ENCODE data around the gene ANG.
"Not testable (repeated sequence)": the region's sequence is repeated elsewhere in the genome, so short reads cannot be mapped to it uniquely, and the experiment has no call there.

ANG gene

GRCh38 chr14:20698934-20699333 is 10.4 kb downstream of the ANG start:
- no peak for TF ChIP-seq CTCF (IDR thresholded peaks at IDR 0.05)
- no peak overlapping the region for H3K4me3 ChIP-seq

GRCh38 chr14:20699931-20700330 is 11.4 kb downstream of the ANG start:
- no peak overlapping the region for H3K4me3 ChIP-seq
- DNase-seq (ENCODE audit: low spot score): no peak

More at GRCh38 chr14:20698934-20699333, 10.4 kb downstream of the ANG start:
- H3K27ac ChIP-seq: no peak overlapping the region
- no peak for DNase-seq (ENCODE audit: low spot score)

DNA sequence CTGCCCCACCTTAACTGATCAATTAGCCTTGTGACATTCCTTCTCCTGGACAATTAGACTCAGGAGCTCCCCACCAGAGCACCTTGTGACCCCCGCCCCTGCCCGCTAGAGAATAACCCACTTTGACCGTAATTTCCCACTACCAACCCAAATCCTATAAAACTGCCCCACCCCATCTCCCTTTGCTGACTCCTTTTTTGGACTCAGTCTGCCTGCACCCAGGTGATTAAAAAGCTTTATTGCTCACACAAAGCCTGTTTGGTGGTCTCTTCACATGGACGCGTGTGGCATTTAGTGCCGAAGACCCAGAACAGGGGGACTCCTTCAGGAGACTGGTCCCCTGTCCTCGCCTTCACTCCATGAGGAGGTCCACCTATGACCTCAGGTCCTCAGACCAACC is 12.4 kb downstream of the ANG start:
- not testable (repeated sequence) for H3K27ac ChIP-seq; DNase-seq (ENCODE audit: low spot score); H3K4me3 ChIP-seq

More at GRCh38 chr14:20699931-20700330, 11.4 kb downstream of the ANG start:
- H3K27ac ChIP-seq: no peak overlapping the region
- no peak for TF ChIP-seq CTCF (IDR thresholded peaks at IDR 0.05)

DNA sequence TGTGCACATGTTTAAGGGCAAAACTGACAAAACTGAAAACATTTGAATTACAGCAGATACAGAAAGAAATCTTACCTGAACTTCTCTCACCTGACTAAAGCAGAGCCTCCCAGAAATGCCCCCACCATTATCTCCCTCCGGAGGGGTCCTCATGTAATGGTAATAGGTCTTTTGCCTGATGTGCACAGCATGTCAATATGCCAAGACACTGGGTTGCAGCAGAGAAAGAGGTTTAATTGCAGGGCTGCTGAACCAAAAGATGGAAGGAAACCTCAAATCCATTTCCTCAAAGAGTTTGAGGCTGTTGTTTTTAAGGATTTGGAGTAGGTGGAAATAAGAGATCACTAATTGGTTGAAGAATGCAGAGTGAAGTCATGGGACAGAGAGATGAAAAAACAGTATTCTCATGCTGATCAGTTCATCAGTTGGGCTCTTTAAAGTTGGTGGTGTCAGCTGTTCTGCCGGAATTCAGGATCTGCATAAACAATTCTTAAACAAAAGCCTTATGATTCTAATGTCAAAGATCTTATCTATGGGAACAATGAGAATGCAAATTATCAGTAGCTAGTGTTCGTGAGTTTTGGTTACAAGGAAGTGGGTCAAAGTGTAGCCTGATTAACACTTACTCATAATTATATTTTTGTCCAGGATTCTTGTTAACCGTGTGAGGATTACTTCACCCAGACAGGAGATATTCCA is 18.2 kb downstream of the ANG start:
- H3K4me3 ChIP-seq: no peak overlapping the region
- no peak overlapping the region for H3K27ac ChIP-seq
- no peak for DNase-seq (ENCODE audit: low spot score)
- TF ChIP-seq CTCF (IDR thresholded peaks at IDR 0.05): no peak

GRCh38 chr14:20707622-20708021 is 19.1 kb downstream of the ANG start:
- Histone ChIP-seq H3K27ac (no peak overlapping the region), H3K4me3 (no peak overlapping the region)
- no peak for TF ChIP-seq CTCF (IDR thresholded peaks at IDR 0.05)
- no peak for DNase-seq (ENCODE audit: low spot score)

- no peak for TF ChIP-seq CTCF (IDR thresholded peaks at IDR 0.05)
- Histone ChIP-seq H3K27ac (no peak overlapping the region), H3K4me3 (no peak overlapping the region)
- no peak for DNase-seq (ENCODE audit: low spot score)
Measured at GRCh38 chr14:20711261-20711660, 22.7 kb downstream of the ANG start.

GRCh38 chr14:20711685-20712084 is 23.1 kb downstream of the ANG start:
- no peak for TF ChIP-seq CTCF (IDR thresholded peaks at IDR 0.05)
- no peak for DNase-seq (ENCODE audit: low spot score)
- Histone ChIP-seq H3K4me3 (no peak overlapping the region), H3K27ac (no peak overlapping the region)

Data from coronary artery (tissue), 2 donors.